Heart right ventricle (tissue), 16 donors: Measurements from ENCODE around the gene ZNF683. TPM values are rescaled to one million over a fixed set of nuclear protein-coding genes. Genes with fewer than 3 reads are reported as not detected.
A peak's percentile ranks its signal among the peaks of the same experiment; 100 is the strongest.

Source experiments
- ATAC-seq, 8 donors: fragments of 200-7000 bp; cut with Tn5 transposase; one replicate each; pipeline ENCODE4 v1.9.1; 2020; ENCODE audit warnings: mild to moderate bottlenecking in 8 of 8, moderate library complexity in 8 of 8, moderate number of reproducible peaks in 1 of 8
- DNase-seq, 2 donors: peaks; one replicate each; pipeline ENCODE4 v3.0.0-alpha.2; 2020
- H3K27ac ChIP-seq, 10 donors: fragments of 200-600 bp; sonication (generic) in 2 of 10; one replicate each; pipeline versions ENCODE4 v1.5.0 to v1.8.0; 2020 to 2022; ENCODE audit warnings: mild to moderate bottlenecking in 3 of 10
- H3K27me3 ChIP-seq, 7 donors: fragments of 200-600 bp; one replicate each; pipeline ENCODE4 v1.8.0; 2021 to 2022; ENCODE audit warnings: mild to moderate bottlenecking in 2 of 7
- H3K36me3 ChIP-seq, 9 donors: fragments of 200-600 bp; sonication (generic) in 1 of 9; one replicate each; pipeline versions ENCODE4 v1.5.0 to v1.8.0; 2020 to 2022; ENCODE audit warnings: mild to moderate bottlenecking in 2 of 9
- H3K4me1 ChIP-seq, 9 donors: fragments of 200-600 bp; sonication (generic) in 1 of 9; one replicate each; pipeline versions ENCODE4 v1.5.0 to v1.8.0; 2020 to 2022; ENCODE audit warnings: mild to moderate bottlenecking in 4 of 9
- H3K4me3 ChIP-seq, 10 donors: fragments of 200-600 bp; sonication (generic) in 2 of 10; one replicate each; pipeline versions ENCODE4 v1.5.0 to v1.8.0; 2020 to 2022; ENCODE audit warnings: mild to moderate bottlenecking in 7 of 10, moderate library complexity in 2 of 10
- H3K9me3 ChIP-seq, 11 donors: fragments of 200-600 bp in 10 of 11; sonication (generic) in 2 of 11; one replicate each; pipeline versions ENCODE4 v1.5.0 to v1.8.0; 2013 to 2022; ENCODE audit warnings: mild to moderate bottlenecking in 2 of 11, control low read depth in 1 of 11, moderate library complexity in 1 of 11
- CTCF ChIP-seq, 9 donors: fragments of 200-600 bp; sonication (generic) in 2 of 9; IDR thresholded peaks; one replicate each; pipeline versions ENCODE4 v1.5.0 to v1.8.0; 2021 to 2022; ENCODE audit warnings: antibody characterized with exemption in 9 of 9, mild to moderate bottlenecking in 5 of 9, moderate library complexity in 1 of 9
- WGBS, 2 donors: extraction: QIAGEN DNeasy Blood & Tissue Kit; methylation state at CpG; one replicate each; pipeline ENCODE4 v1.1.7; 2013; ENCODE audit warnings: inconsistent platforms in 1 of 2; 5-methylcytosine and 5-hydroxymethylcytosine counted together
- intact Hi-C, 10 donors: fragments of 100-400 bp; cut with DNase I; formaldehyde crosslinking; loops; one replicate each; pipeline versions ENCODE4 v1.11.1 to v1.14.2; 2022
- polyA plus RNA-seq, 2 donors: library from polyadenylated mRNA; stranded (reverse); fragments of 200-250 nt; gene quantifications; one replicate each; pipeline ENCODE4 v1.2.3, GENCODE V29; 2013
- total RNA-seq, 10 donors: library from RNA; stranded (reverse); fragmentation: NEBNext Ultra II Directional in 3 of 10; extraction: Animal tissue kit (Norgen Biotek cat#: 25700) in 3 of 10; gene quantifications; one replicate each; pipeline versions ENCODE4 v1.2.1 to v1.2.4, GENCODE V29; 2021 to 2023
- donor health status: Arrhythmogenic right ventricular cardiomyopathy.
- donor health status: ischemic (EF 13 %, LVEDD 7.1; RV severe dilation, severe dysfunction).
- donor health status: healthy with polysubstance abuse.
- donor health status: DM: no; HTN: yes; CAD: no.
- donor health status: DM: no; HTN: no; CAD: no.
- donor health status: ischemic (EF 25% LVEDD 6.9; RV normal size, moderate dysfunction).
- donor health status: ischemic (EF 25% LVEDD 5.7; RV mildly dilated, moderate dysfunction).
- donor health status: healthy.
- donor health status: DM: yes; HTN: yes; CAD: no.
- donor health status: Ischemic cardiomyopathy.
- donor health status: ischemic (EF 35%, LVEDD 5.7; RV mildly dilated, moderate dysfunction).
- donor health status: nonischemic (EF 11% LVEDD 7.7; RV severe dilation, severe dysfunction).
- donor health status: DM: yes; HTN: yes; CAD: no.
- donor health status: PGD.
- donor health status: ischemic (EF 29% LVEDD 5.4; RV normal size, mild dysfunction).
- donor health status: nonischemic (EF 23%, LVEDD 6.1; RV moderate dilation, normal function).

Gene ZNF683
- total and polyA plus RNA-seq, 12 donors = 0.04 to 1.3 (median 0.15) TPM; not detected in 9

DNA sequence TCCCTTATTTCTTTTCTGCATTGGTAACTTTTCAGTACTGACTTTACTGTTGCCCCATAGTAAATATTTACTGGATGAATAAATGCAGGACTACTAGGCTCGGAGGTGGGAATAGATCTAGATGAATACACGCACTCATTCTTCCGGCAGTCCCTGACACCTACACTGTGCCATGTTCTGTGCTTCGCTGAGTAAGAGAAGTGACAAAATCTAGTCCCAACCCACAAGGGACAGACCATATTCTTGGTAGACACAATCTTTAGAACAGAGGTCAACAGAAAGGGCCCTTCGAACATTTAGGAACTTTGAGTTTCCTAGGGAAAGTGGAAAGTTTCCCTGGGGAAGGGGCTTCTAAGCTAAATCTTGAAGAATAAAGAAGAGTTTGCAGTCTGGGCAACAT, 58.0 kb downstream of the ZNF683 start:
- Histone ChIP-seq H3K4me1 (peaks cover 0 to 57% (median 12%) of the 10 kb centered on the region in 9 donors), H3K36me3 (no peaks in the 10 kb centered on the region), H3K9me3 (no peaks in the 10 kb centered on the region), H3K4me3 (no peak overlapping the region), H3K27me3 (no peaks in the 10 kb centered on the region), H3K27ac (peak overlapping the region in 1 of 10 donors; percentile 89)
- ATAC-seq (no peak), DNase-seq (no peak)
- TF ChIP-seq CTCF (IDR thresholded peaks at IDR 0.05) = no peak
- WGBS, 2 donors = 88 to 90% methylated on average over 5 of the region's 5 CpGs
- intact Hi-C loops = loop anchor here in 1 of 10 donors (10.0 kb wide), 1 partner anchor 140 kb away; the partner anchor contains the start of genes CNKSR1 and ZNF593OS

Other genes with a start within 250 kb of the ZNF683 start
- 1 to 10 TPM; 2.1 to 4.7 (median 3.1) TPM for gene FAM110D, start 213.7 kb downstream of the ZNF683 start, total RNA-seq
- gene FAM110D, start 213.7 kb downstream of the ZNF683 start, polyA plus RNA-seq = 1 to 10 TPM; 3.8 to 6.1 TPM
- not detected for gene C1orf232, start 203.8 kb downstream of the ZNF683 start, total RNA-seq
- not detected for gene C1orf232, start 203.8 kb downstream of the ZNF683 start, polyA plus RNA-seq
- gene ZNF593, start 202.8 kb downstream of the ZNF683 start, total RNA-seq = 10 to 100 TPM; 10.7 to 26.0 (median 18.3) TPM
- 100 to 1,000 TPM in 1 of 2 donors, 10 to 100 TPM in 1; 45.6 to 159 TPM for gene ZNF593, start 202.8 kb downstream of the ZNF683 start, polyA plus RNA-seq
- gene ZNF593OS, start 200.9 kb downstream of the ZNF683 start, total RNA-seq = not detected
- under 1 TPM in 1 of 2 donors, not detected in 1; 0.46 TPM for gene ZNF593OS, start 200.9 kb downstream of the ZNF683 start, polyA plus RNA-seq
- gene CNKSR1, start 195.3 kb downstream of the ZNF683 start, total RNA-seq = 1 to 10 TPM in 9 of 10 donors, under 1 TPM in 1; 0.93 to 6.3 (median 2.1) TPM
- 1 to 10 TPM in 1 of 2 donors, under 1 TPM in 1; 0.84 to 5.7 TPM for gene CNKSR1, start 195.3 kb downstream of the ZNF683 start, polyA plus RNA-seq
- gene CATSPER4, start 182.1 kb downstream of the ZNF683 start, total RNA-seq = not detected
- not detected for gene CATSPER4, start 182.1 kb downstream of the ZNF683 start, polyA plus RNA-seq
- gene CEP85, start 138.6 kb downstream of the ZNF683 start, total RNA-seq = 10 to 100 TPM; 29.9 to 74.5 (median 53.8) TPM
- gene CEP85, start 138.6 kb downstream of the ZNF683 start, polyA plus RNA-seq = 10 to 100 TPM in 1 of 2 donors, 1 to 10 TPM in 1; 7.0 to 30.9 TPM
- 100 to 1,000 TPM in 1 of 10 donors, 10 to 100 TPM in 9; 18.4 to 116 (median 25.2) TPM for gene SH3BGRL3, start 92.7 kb downstream of the ZNF683 start, total RNA-seq
- 100 to 1,000 TPM in 1 of 2 donors, 10 to 100 TPM in 1; 96.3 to 153 TPM for gene SH3BGRL3, start 92.7 kb downstream of the ZNF683 start, polyA plus RNA-seq
- 10 to 100 TPM in 2 of 10 donors, 1 to 10 TPM in 8; 5.4 to 14.1 (median 7.1) TPM for gene UBXN11, start 66.1 kb downstream of the ZNF683 start, total RNA-seq
- gene UBXN11, start 66.1 kb downstream of the ZNF683 start, polyA plus RNA-seq = 10 to 100 TPM; 12.3 to 20.2 TPM
- 10 to 100 TPM in 2 of 10 donors, 1 to 10 TPM in 8; 1.9 to 62.6 (median 5.1) TPM for gene CD52, start 54.8 kb downstream of the ZNF683 start, total RNA-seq
- gene CD52, start 54.8 kb downstream of the ZNF683 start, polyA plus RNA-seq = 10 to 100 TPM in 1 of 2 donors, 1 to 10 TPM in 1; 9.3 to 25.2 TPM
- under 1 TPM in 1 of 10 donors, not detected in 9; 0.64 TPM for gene CRYBG2, start 18.6 kb downstream of the ZNF683 start, total RNA-seq
- gene CRYBG2, start 18.6 kb downstream of the ZNF683 start, polyA plus RNA-seq = under 1 TPM in 1 of 2 donors, not detected in 1; 0.03 TPM
- under 1 TPM in 1 of 10 donors, not detected in 9; 0.15 TPM for gene LIN28A, start 38.1 kb upstream of the ZNF683 start, total RNA-seq
- gene LIN28A, start 38.1 kb upstream of the ZNF683 start, polyA plus RNA-seq = not detected
- gene DHDDS, start 59.6 kb upstream of the ZNF683 start, total RNA-seq = 10 to 100 TPM; 23.0 to 45.8 (median 32.5) TPM
- gene DHDDS, start 59.6 kb upstream of the ZNF683 start, polyA plus RNA-seq = 10 to 100 TPM; 22.1 to 29.2 TPM
- gene HMGN2, start 99.7 kb upstream of the ZNF683 start, total RNA-seq = 100 to 1,000 TPM; 104 to 221 (median 212) TPM
- 100 to 1,000 TPM; 133 to 199 TPM for gene HMGN2, start 99.7 kb upstream of the ZNF683 start, polyA plus RNA-seq
- gene RPS6KA1, start 157.0 kb upstream of the ZNF683 start, total RNA-seq = 10 to 100 TPM in 1 of 10 donors, 1 to 10 TPM in 9; 1.4 to 12.2 (median 2.7) TPM
- gene RPS6KA1, start 157.0 kb upstream of the ZNF683 start, polyA plus RNA-seq = 1 to 10 TPM; 2.8 to 4.3 TPM